Rectal smooth muscle tissue (tissue), 1 donor: ENCODE results near the gene NRXN2.
"Not testable (repeated sequence)": the region's sequence is repeated elsewhere in the genome, so short reads cannot be mapped to it uniquely, and the experiment has no call there.

Source experiments
- H3K27ac ChIP-seq: one replicate; pipeline ENCODE4 v1.7.0; 2013; ENCODE audit warnings: low read depth, low read length, inconsistent platforms
- H3K27me3 ChIP-seq: one replicate; pipeline ENCODE4 v1.7.0; 2013; ENCODE audit warnings: low read length; ENCODE audit not compliant: control insufficient read depth, insufficient read depth
- H3K36me3 ChIP-seq: one replicate; pipeline ENCODE4 v1.7.0; 2013; ENCODE audit warnings: low read length; ENCODE audit not compliant: control insufficient read depth, insufficient read depth
- H3K4me1 ChIP-seq: one replicate; pipeline ENCODE4 v1.7.0; 2013; ENCODE audit warnings: low read length; ENCODE audit not compliant: control insufficient read depth, insufficient read depth
- H3K4me3 ChIP-seq: one replicate; pipeline ENCODE4 v1.7.0; 2013; ENCODE audit warnings: low read length
- H3K9ac ChIP-seq: one replicate; pipeline ENCODE4 v1.7.0; 2013; ENCODE audit warnings: low read length

Gene NRXN2

GRCh38 chr11:64600281-64600992, 122.6 kb downstream of the NRXN2 start:
- H3K9ac ChIP-seq, result no peak overlapping the region
- no peaks in the 10 kb centered on the region for H3K36me3 ChIP-seq

GRCh38 chr11:64599698-64600211, 123.2 kb downstream of the NRXN2 start:
- Histone ChIP-seq H3K27ac (no peak overlapping the region), H3K27me3 (no peaks in the 10 kb centered on the region), H3K36me3 (no peaks in the 10 kb centered on the region), H3K4me1 (no peaks in the 10 kb centered on the region), H3K9ac (no peak overlapping the region), H3K4me3 (no peak overlapping the region)

More at GRCh38 chr11:64600281-64600992, 122.6 kb downstream of the NRXN2 start:
- Histone ChIP-seq H3K27me3 (no peaks in the 10 kb centered on the region), H3K4me1 (no peaks in the 10 kb centered on the region), H3K27ac (no peak overlapping the region), H3K4me3 (no peak overlapping the region)

DNA sequence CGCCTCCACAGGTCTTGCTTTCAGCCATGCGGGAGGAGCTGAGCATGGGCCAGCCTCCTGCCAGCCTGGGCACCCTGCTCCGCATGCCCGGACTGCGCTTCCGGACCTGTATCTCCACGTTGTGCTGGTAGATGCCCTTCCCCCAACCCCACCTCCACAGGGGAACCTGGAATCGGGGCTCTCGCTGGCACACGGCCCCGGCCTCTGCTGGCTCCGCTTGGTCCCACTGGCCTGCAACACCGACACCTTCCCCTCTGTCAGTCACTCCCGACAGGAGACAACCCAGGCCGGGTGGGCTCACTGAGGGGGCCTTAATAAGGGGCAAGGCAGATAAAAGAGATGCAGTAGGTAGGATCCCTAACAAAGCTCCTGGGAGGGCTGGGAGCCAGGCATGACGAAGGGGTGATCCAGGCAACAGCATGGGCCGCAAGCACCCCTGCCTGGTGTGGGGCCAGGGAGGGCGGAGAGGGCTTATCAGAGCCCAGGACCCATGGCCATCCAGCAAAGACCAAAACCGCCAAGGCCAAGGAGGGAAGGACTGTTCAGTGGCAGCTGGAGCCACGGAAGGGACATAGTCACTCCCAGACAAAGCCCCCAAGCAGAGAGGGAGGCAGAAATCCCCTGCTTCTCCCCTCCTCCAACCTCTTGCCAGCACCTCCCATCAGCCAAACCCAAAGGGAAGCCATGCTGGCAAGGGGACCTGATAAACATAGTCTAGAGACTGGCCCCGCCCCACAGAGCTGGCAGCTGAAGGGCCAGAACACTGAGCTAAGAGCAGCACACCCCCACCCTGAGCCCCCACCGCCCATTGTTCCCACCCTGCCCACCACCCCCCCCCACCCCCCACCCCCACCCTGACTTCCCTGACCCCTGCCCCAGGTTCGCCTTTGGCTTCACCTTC, 124.0 kb downstream of the NRXN2 start:
- Histone ChIP-seq H3K36me3 (no peaks in the 10 kb centered on the region), H3K27me3 (no peaks in the 10 kb centered on the region), H3K4me1 (no peaks in the 10 kb centered on the region), H3K27ac (no peak overlapping the region), H3K9ac (no peak overlapping the region), H3K4me3 (no peak overlapping the region)

- H3K27me3 ChIP-seq, result no peaks in the 10 kb centered on the region
- H3K36me3 ChIP-seq, result no peaks in the 10 kb centered on the region
- H3K4me3 ChIP-seq, result no peak overlapping the region
- no peaks in the 10 kb centered on the region for H3K4me1 ChIP-seq
- H3K9ac ChIP-seq, result no peak overlapping the region
- H3K27ac ChIP-seq, result no peak overlapping the region
These were observed 124.7 kb downstream of the NRXN2 start for GRCh38 chr11:64598106-64598796.

- no peak overlapping the region for H3K4me3 ChIP-seq
These were observed 125.3 kb downstream of the NRXN2 start for GRCh38 chr11:64597671-64598101.

GRCh38 chr11:64595922-64596321, 127.1 kb downstream of the NRXN2 start:
- not testable (repeated sequence) for H3K9ac ChIP-seq

More at GRCh38 chr11:64597671-64598101, 125.3 kb downstream of the NRXN2 start:
- Histone ChIP-seq H3K27me3 (no peaks in the 10 kb centered on the region), H3K9ac (no peak overlapping the region), H3K36me3 (no peaks in the 10 kb centered on the region), H3K4me1 (no peaks in the 10 kb centered on the region), H3K27ac (no peak overlapping the region)

GRCh38 chr11:64594159-64594939, 128.6 kb downstream of the NRXN2 start:
- Histone ChIP-seq H3K36me3 (no peaks in the 10 kb centered on the region), H3K9ac (no peak overlapping the region), H3K27me3 (no peaks in the 10 kb centered on the region), H3K4me3 (no peak overlapping the region), H3K27ac (no peak overlapping the region), H3K4me1 (no peaks in the 10 kb centered on the region)

More at GRCh38 chr11:64595922-64596321, 127.1 kb downstream of the NRXN2 start:
- not testable (repeated sequence) for H3K36me3 ChIP-seq, H3K27ac ChIP-seq, H3K27me3 ChIP-seq, H3K4me3 ChIP-seq, H3K4me1 ChIP-seq

DNA sequence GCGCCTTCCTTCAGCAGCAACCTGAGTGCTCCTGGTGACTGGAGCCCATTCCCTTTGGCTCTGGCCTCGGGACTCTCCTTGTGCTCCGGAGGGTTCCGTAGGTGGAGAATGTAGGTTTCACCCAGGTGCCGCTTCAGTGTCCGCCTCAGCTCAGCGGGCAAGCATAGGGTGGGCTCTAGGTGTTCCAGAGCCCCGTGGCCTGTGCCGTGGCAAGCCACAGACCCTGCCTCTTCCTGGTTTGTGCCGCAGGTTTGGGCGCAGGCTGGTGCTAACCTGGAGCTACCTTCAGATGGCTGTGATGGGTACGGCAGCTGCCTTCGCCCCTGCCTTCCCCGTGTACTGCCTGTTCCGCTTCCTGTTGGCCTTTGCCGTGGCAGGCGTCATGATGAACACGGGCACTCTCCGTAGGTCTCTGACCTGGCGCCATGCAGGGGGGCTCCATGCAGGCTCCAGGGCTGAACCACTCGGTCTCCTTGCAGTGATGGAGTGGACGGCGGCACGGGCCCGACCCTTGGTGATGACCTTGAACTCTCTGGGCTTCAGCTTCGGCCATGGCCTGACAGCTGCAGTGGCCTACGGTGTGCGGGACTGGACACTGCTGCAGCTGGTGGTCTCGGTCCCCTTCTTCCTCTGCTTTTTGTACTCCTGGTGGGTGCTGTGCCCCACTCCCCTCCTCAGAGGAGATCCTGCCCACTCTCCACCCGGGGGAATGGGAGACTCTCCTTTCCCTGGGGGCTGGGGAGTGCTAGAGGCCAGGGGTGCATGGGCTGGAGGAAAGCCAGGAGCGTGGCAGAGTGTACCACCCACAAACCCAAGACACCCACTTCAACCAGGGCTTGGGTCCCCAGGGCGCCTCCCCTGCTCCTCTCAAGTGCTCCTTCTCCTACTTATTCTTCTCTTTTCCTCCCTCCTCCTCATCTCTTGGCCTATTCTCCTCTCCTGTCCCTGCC, 129.6 kb downstream of the NRXN2 start:
- Histone ChIP-seq H3K27me3 (no peaks in the 10 kb centered on the region), H3K36me3 (no peaks in the 10 kb centered on the region), H3K27ac (no peak overlapping the region), H3K9ac (no peak overlapping the region), H3K4me1 (no peaks in the 10 kb centered on the region), H3K4me3 (no peak overlapping the region)

- Histone ChIP-seq H3K4me3 (no peak overlapping the region), H3K27me3 (no peaks in the 10 kb centered on the region), H3K27ac (no peak overlapping the region), H3K4me1 (no peaks in the 10 kb centered on the region), H3K9ac (no peak overlapping the region), H3K36me3 (no peaks in the 10 kb centered on the region)
These were observed 130.3 kb downstream of the NRXN2 start for GRCh38 chr11:64592656-64593055.

- H3K27ac ChIP-seq, result no peak overlapping the region
- H3K27me3 ChIP-seq, result no peaks in the 10 kb centered on the region
- no peak overlapping the region for H3K9ac ChIP-seq
- no peaks in the 10 kb centered on the region for H3K4me1 ChIP-seq
- no peaks in the 10 kb centered on the region for H3K36me3 ChIP-seq
- no peak overlapping the region for H3K4me3 ChIP-seq
These were observed 130.8 kb downstream of the NRXN2 start for GRCh38 chr11:64592234-64592615.
